AG04449 (cell line): ENCODE data around the gene KIF19.

Experiments
- CTCF ChIA-PET: fragments of 350-600 bp; formaldehyde crosslinking; extraction: SDS; loops from one replicate; lab custom pipeline; 2021; ENCODE audit warnings: antibody characterized with exemption; lab: Yijun Ruan, JAX
- POLR2A ChIA-PET: fragments of 400-600, 350-600 bp; formaldehyde crosslinking; extraction: SDS; loops from one replicate; lab custom pipeline; 2020; ENCODE audit warnings: antibody characterized with exemption, inconsistent platforms; lab: Yijun Ruan, JAX
- DNase-seq: peaks from one replicate; pipeline ENCODE4 v3.0.0-alpha.2; 2010; ENCODE audit warnings: low read depth, low spot score
- H3K4me3 ChIP-seq: 2 replicates; pipeline ENCODE4 v1.5.1; 2011; ENCODE audit warnings: low read depth, mild to moderate bottlenecking, control low read depth, low read length
- CTCF ChIP-seq: IDR thresholded peaks from one replicate; pipeline ENCODE4 v1.5.1; 2011; ENCODE audit warnings: mild to moderate bottlenecking, moderate library complexity, low read length, control low read depth, inconsistent platforms; ENCODE audit not compliant: insufficient read depth; ENCODE audit errors: missing control alignments

Gene KIF19

GRCh38 chr17:74309902-74310301 lies 16.1 kb upstream of the KIF19 start:
- TF ChIP-seq CTCF, result no peak
- H3K4me3 ChIP-seq, result no peak overlapping the region
- ChIA-PET POLR2A (no interaction called here), CTCF (no interaction called here)
- no peak for DNase-seq

GRCh38 chr17:74314877-74315276 lies 11.1 kb upstream of the KIF19 start:
- DNase-seq, result no peak
- no peak for TF ChIP-seq CTCF
- CTCF ChIA-PET, result no interaction called here
- POLR2A ChIA-PET, result no interaction called here
- no peak overlapping the region for H3K4me3 ChIP-seq

GRCh38 chr17:74316220-74316619 lies 9.8 kb upstream of the KIF19 start:
- ChIA-PET CTCF (no interaction called here), POLR2A (no interaction called here)
- DNase-seq, result no peak
- H3K4me3 ChIP-seq, result no peak overlapping the region
- no peak for TF ChIP-seq CTCF

- no peak for DNase-seq
- ChIA-PET POLR2A (no interaction called here), CTCF (no interaction called here)
- no peak overlapping the region for H3K4me3 ChIP-seq
- TF ChIP-seq CTCF, result no peak
These were observed 9.0 kb upstream of the KIF19 start for GRCh38 chr17:74317071-74317470.

- no peak overlapping the region for H3K4me3 ChIP-seq
- no peak for TF ChIP-seq CTCF
- ChIA-PET CTCF (no interaction called here), POLR2A (no interaction called here)
- DNase-seq, result no peak
These were observed 7.6 kb upstream of the KIF19 start for GRCh38 chr17:74318391-74318790.

GRCh38 chr17:74324521-74324920 lies 1.5 kb upstream of the KIF19 start:
- ChIA-PET CTCF (interaction anchor here (0.6 kb wide), 1 partner anchor 156 kb away, joined by 3 read pairs; no protein-coding TSS in a partner anchor), POLR2A (no interaction called here)
- TF ChIP-seq CTCF, result no peak
- DNase-seq, result no peak
- no peak overlapping the region for H3K4me3 ChIP-seq
